ENCODE measurements around the gene CALHM3. TPM values are rescaled to one million over a fixed set of nuclear protein-coding genes. Genes with fewer than 3 reads are reported as not detected.

Gene CALHM3
- polyA plus RNA-seq, 1 donor from 2014 or later, result not detected

DNA sequence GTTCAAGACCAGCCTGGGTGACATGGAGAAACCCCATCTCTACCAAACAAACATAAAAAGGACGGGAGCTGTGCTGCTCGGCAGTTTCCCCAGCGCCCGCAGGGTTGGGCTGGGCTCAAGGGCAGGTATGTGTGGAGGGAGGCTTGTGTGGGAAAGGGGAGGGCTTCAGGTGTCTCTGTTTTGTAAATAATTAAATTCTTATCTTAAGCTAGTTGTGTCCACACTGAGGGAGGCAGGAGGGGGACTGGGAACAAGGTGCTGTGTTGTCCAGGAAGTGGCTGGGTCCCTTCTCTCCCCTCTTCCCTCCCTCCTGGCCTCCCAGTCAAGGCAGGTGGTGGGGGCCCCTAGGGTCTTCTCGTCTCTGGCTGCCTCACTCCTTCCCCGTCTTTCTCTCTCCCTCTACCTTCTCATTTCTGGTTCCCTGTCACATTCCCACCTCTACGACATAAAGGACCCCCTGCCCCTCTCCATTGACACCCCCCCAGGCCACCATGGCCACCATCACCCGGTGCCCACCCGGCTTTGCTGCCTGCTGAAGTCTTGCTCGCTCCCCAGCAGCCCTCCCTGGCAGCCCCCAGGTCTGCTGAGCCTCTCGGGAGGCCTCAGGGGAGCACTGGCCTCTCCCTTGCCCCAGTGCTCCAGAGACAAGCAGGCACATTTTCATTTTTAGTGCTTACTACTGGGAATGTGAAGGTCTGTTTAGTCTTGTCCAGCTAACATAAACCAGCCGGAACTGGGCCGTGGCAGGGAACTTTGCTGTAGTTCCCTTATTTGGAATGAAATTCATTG, 33.7 kb upstream of the CALHM3 start:
- Histone ChIP-seq H3K36me3 (ENCODE audit: insufficient read depth, low read length) (no peaks in the 10 kb centered on the region), H3K9me2 (ENCODE audit: insufficient read depth, low read length) (no peaks in the 10 kb centered on the region), H3K4me2 (ENCODE audit: low read length) (no peak overlapping the region), H3K9ac (ENCODE audit: low read length) (no peak overlapping the region), H3K4me3 (ENCODE audit: low read length) (no peak overlapping the region), H3K27me3 (ENCODE audit: insufficient read depth, low read depth, low read length) (no peaks in the 10 kb centered on the region), H3K9me3 (ENCODE audit: low read length) (no peaks in the 10 kb centered on the region), H2AFZ (ENCODE audit: low read depth, low read length) (no peak overlapping the region), H3K27ac (ENCODE audit: low read length) (no peak overlapping the region), H3F3A (ENCODE audit: insufficient read depth, low read length, poor library complexity, severe bottlenecking) (no peaks in the 10 kb centered on the region), H3K79me2 (replicated peaks; ENCODE audit: insufficient read depth, low read length) (no peaks in the 10 kb centered on the region), H4K20me1 (ENCODE audit: insufficient read depth) (no peaks in the 10 kb centered on the region)
- TF ChIP-seq RAD21 (conservative IDR thresholded peaks at IDR 0.05) (no peak), MXI1 (conservative IDR thresholded peaks at IDR 0.05; ENCODE audit: poor library complexity, severe bottlenecking) (no peak), EP300 (conservative IDR thresholded peaks at IDR 0.05; ENCODE audit: poor library complexity, severe bottlenecking) (no peak), EZH2 (IDR thresholded peaks at IDR 0.05; ENCODE audit: borderline replicate concordance, insufficient read depth, low read length, poor library complexity, severe bottlenecking) (no peak), POLR2AphosphoS5 (IDR thresholded peaks at IDR 0.05) (no peak)
- TF ChIP-seq, protein P1, sequence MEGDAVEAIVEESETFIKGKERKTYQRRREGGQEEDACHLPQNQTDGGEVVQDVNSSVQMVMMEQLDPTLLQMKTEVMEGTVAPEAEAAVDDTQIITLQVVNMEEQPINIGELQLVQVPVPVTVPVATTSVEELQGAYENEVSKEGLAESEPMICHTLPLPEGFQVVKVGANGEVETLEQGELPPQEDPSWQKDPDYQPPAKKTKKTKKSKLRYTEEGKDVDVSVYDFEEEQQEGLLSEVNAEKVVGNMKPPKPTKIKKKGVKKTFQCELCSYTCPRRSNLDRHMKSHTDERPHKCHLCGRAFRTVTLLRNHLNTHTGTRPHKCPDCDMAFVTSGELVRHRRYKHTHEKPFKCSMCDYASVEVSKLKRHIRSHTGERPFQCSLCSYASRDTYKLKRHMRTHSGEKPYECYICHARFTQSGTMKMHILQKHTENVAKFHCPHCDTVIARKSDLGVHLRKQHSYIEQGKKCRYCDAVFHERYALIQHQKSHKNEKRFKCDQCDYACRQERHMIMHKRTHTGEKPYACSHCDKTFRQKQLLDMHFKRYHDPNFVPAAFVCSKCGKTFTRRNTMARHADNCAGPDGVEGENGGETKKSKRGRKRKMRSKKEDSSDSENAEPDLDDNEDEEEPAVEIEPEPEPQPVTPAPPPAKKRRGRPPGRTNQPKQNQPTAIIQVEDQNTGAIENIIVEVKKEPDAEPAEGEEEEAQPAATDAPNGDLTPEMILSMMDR (IDR thresholded peaks at IDR 0.05; ENCODE audit: poor library complexity, severe bottlenecking), result no peak
- TF ChIP-seq, protein P2, sequence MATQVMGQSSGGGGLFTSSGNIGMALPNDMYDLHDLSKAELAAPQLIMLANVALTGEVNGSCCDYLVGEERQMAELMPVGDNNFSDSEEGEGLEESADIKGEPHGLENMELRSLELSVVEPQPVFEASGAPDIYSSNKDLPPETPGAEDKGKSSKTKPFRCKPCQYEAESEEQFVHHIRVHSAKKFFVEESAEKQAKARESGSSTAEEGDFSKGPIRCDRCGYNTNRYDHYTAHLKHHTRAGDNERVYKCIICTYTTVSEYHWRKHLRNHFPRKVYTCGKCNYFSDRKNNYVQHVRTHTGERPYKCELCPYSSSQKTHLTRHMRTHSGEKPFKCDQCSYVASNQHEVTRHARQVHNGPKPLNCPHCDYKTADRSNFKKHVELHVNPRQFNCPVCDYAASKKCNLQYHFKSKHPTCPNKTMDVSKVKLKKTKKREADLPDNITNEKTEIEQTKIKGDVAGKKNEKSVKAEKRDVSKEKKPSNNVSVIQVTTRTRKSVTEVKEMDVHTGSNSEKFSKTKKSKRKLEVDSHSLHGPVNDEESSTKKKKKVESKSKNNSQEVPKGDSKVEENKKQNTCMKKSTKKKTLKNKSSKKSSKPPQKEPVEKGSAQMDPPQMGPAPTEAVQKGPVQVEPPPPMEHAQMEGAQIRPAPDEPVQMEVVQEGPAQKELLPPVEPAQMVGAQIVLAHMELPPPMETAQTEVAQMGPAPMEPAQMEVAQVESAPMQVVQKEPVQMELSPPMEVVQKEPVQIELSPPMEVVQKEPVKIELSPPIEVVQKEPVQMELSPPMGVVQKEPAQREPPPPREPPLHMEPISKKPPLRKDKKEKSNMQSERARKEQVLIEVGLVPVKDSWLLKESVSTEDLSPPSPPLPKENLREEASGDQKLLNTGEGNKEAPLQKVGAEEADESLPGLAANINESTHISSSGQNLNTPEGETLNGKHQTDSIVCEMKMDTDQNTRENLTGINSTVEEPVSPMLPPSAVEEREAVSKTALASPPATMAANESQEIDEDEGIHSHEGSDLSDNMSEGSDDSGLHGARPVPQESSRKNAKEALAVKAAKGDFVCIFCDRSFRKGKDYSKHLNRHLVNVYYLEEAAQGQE (IDR thresholded peaks at IDR 0.05; ENCODE audit: borderline replicate concordance), result no peak

DNA sequence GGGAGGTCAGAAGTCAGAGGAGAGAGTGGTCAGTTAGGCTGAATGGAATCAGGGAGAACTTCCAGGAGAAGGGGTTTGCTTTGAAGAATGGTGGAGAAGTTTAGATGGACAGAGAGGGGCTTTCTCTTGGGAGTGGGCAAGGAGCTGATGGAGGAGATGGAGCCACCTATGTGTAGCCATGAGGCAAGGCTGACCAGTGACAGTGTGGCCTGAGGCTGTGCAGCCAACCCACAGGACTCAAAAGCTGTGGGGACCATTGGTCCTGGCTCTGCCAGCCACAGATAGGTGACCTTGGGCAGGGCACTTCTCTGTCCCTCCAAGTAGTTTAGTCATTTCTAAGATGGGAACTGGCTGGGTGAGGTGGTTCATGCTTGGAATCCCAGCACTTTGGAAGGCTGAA, 33.1 kb upstream of the CALHM3 start:
- no peaks in the 10 kb centered on the region for H3K79me2 ChIP-seq (replicated peaks; ENCODE audit: insufficient read depth, low read length)
- H3K4me2 ChIP-seq (ENCODE audit: low read length), result no peak overlapping the region
- no peaks in the 10 kb centered on the region for H3K36me3 ChIP-seq (ENCODE audit: insufficient read depth, low read length)
- no peak overlapping the region for H3K9ac ChIP-seq (ENCODE audit: low read length)
- H3F3A ChIP-seq (ENCODE audit: insufficient read depth, low read length, poor library complexity, severe bottlenecking), result no peaks in the 10 kb centered on the region
- no peaks in the 10 kb centered on the region for H4K20me1 ChIP-seq (ENCODE audit: insufficient read depth)
- H2AFZ ChIP-seq (ENCODE audit: low read depth, low read length), result no peak overlapping the region
- no peaks in the 10 kb centered on the region for H3K9me2 ChIP-seq (ENCODE audit: insufficient read depth, low read length)
- no peak overlapping the region for H3K27ac ChIP-seq (ENCODE audit: low read length)
- TF ChIP-seq, protein P1 (IDR thresholded peaks at IDR 0.05; ENCODE audit: poor library complexity, severe bottlenecking), result no peak
- TF ChIP-seq RAD21 (conservative IDR thresholded peaks at IDR 0.05) (no peak), MXI1 (conservative IDR thresholded peaks at IDR 0.05; ENCODE audit: poor library complexity, severe bottlenecking) (no peak), POLR2AphosphoS5 (IDR thresholded peaks at IDR 0.05) (no peak), EP300 (conservative IDR thresholded peaks at IDR 0.05; ENCODE audit: poor library complexity, severe bottlenecking) (no peak), EZH2 (IDR thresholded peaks at IDR 0.05; ENCODE audit: borderline replicate concordance, insufficient read depth, low read length, poor library complexity, severe bottlenecking) (no peak), TAF1 (IDR thresholded peaks at IDR 0.05; ENCODE audit: low read depth) (no peak), SMC3 (conservative IDR thresholded peaks at IDR 0.05; ENCODE audit: poor library complexity) (no peak)
- TF ChIP-seq, protein P2 (IDR thresholded peaks at IDR 0.05; ENCODE audit: borderline replicate concordance), result no peak
- H3K4me3 ChIP-seq (ENCODE audit: low read length), result no peak overlapping the region
- no peaks in the 10 kb centered on the region for H3K27me3 ChIP-seq (ENCODE audit: insufficient read depth, low read depth, low read length)
- H3K9me3 ChIP-seq (ENCODE audit: low read length), result no peaks in the 10 kb centered on the region
